Measurements from ENCODE around the gene RAB11B.
"Not testable (repeated sequence)": the region's sequence is repeated elsewhere in the genome, so short reads cannot be mapped to it uniquely, and the experiment has no call there.

- not testable (repeated sequence) for TF ChIP-seq CTCF (conservative IDR thresholded peaks at IDR 0.05 in 1 of 2, IDR thresholded peaks at IDR 0.05 in 1 of 2; ENCODE audit: low read depth in 1 of 2, low read length in 2 of 2); EZH2 (IDR thresholded peaks at IDR 0.05; ENCODE audit: low read length, missing control alignments)
Measured at GRCh38 chr19:8341504-8341903, 48.7 kb upstream of the RAB11B start.

Measured in fibroblast of lung (primary cell).